Sigmoid colon (tissue), 4 donors: ENCODE measurements around the gene SLC22A31.
A peak's percentile ranks its signal among the peaks of the same experiment; 100 is the strongest.

Source experiments
- EP300 ChIP-seq, 4 donors: sonication (generic); formaldehyde crosslinking; IDR thresholded peaks; one replicate each; pipeline ENCODE4 v1.6.1; 2017; ENCODE audit warnings: antibody characterized with exemption in 4 of 4
- POLR2A ChIP-seq, 2 donors: fragments of 450-650 bp; IDR thresholded peaks; one replicate each; pipeline ENCODE4 v1.6.1; 2016; ENCODE audit warnings: antibody characterized with exemption in 2 of 2, mild to moderate bottlenecking in 2 of 2, moderate library complexity in 2 of 2
- POLR2AphosphoS5 ChIP-seq, 4 donors: sonication (generic); formaldehyde crosslinking; IDR thresholded peaks; one replicate each; pipeline ENCODE4 v1.6.1; 2017; ENCODE audit warnings: antibody characterized with exemption in 4 of 4
- TF ChIP-seq, protein P1 (sequence below), 4 experiments: fragments of 450-650 bp in 3 of 4; fragments of 200-600 bp in 1 of 4; IDR thresholded peaks; one replicate each; pipeline ENCODE4 v1.5.1; 2016 to 2019; ENCODE audit warnings: antibody characterized with exemption in 4 of 4, mild to moderate bottlenecking in 3 of 4, moderate library complexity in 2 of 4

DNA sequence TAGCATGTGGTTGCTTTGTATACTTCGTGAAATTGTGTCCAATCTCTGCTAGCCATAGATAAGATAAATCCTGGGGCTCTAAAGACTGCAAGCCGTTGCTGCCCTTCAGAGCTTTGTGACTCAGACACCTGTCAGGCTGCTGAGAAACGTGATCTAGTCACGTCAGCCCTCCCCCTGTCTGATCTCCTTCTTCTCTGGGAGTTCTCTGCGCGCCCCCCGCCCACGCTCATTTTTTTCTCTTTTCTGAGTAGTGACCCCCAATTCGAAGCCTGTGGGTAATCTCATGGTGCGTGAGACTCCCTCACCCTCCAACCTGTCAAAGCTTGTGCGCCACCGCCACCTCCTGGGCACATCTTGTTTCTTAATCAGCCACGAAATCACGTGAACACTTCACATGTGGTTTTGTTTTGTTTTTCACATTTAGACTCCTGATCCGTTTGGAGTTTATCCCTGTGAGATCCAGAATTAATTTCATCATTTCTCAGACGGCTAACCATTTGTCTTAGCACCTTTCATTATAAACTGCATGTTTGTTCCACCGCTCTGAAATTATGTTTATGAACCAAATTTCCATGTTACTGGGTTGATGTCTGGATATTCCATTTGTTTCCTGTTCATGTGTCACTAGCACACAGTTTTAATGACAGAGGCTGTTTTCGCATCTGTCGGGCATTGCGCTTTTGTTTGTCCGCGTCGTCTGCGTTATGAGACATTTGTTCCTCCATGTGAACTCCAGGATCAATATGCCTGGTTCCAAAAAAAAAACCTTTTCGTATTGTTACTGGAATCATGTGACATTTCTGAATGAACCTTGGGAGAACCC lies 16.2 kb upstream of the SLC22A31 start:
- TF ChIP-seq, protein P1, sequence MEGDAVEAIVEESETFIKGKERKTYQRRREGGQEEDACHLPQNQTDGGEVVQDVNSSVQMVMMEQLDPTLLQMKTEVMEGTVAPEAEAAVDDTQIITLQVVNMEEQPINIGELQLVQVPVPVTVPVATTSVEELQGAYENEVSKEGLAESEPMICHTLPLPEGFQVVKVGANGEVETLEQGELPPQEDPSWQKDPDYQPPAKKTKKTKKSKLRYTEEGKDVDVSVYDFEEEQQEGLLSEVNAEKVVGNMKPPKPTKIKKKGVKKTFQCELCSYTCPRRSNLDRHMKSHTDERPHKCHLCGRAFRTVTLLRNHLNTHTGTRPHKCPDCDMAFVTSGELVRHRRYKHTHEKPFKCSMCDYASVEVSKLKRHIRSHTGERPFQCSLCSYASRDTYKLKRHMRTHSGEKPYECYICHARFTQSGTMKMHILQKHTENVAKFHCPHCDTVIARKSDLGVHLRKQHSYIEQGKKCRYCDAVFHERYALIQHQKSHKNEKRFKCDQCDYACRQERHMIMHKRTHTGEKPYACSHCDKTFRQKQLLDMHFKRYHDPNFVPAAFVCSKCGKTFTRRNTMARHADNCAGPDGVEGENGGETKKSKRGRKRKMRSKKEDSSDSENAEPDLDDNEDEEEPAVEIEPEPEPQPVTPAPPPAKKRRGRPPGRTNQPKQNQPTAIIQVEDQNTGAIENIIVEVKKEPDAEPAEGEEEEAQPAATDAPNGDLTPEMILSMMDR (IDR thresholded peaks at IDR 0.05), result peak; percentile 44 to 80 (median 60)
- TF ChIP-seq POLR2AphosphoS5 (IDR thresholded peaks at IDR 0.05) (peak in 1 of 4 donors; percentile 60), POLR2A (IDR thresholded peaks at IDR 0.05) (no peak), EP300 (IDR thresholded peaks at IDR 0.05) (peak in 1 of 4 donors; percentile 1)
